Transverse colon (tissue), 3 donors: ENCODE data around the gene ANKS3.

Experiments
- CTCF ChIP-seq, 5 experiments: fragments of 200-600 bp in 3 of 5; fragments of 450-650 bp in 2 of 5; sonication (generic) in 3 of 5; IDR thresholded peaks; 1 replicate in 2 of 5; 2 replicates in 3 of 5; pipeline ENCODE4 v1.5.1; 2016 to 2017; ENCODE audit warnings: antibody characterized with exemption in 5 of 5, inconsistent platforms in 3 of 5, mild to moderate bottlenecking in 2 of 5, moderate library complexity in 1 of 5
- EP300 ChIP-seq: sonication (generic); formaldehyde crosslinking; IDR thresholded peaks from one replicate; pipeline ENCODE4 v1.6.1; 2017; ENCODE audit warnings: antibody characterized with exemption, low read depth
- POLR2A ChIP-seq: fragments of 450-650 bp; IDR thresholded peaks from one replicate; pipeline ENCODE4 v1.6.1; 2016; ENCODE audit warnings: antibody characterized with exemption, mild to moderate bottlenecking, moderate library complexity

GRCh38 chr16:4778050-4778392 is 44.0 kb upstream of the ANKS3 start:
- TF ChIP-seq CTCF (IDR thresholded peaks at IDR 0.05) (no peak), EP300 (no peak), POLR2A (no peak)
